GM06990 (cell line): ENCODE measurements around the gene SCEL.

Source experiments
- DNase-seq: peaks from one replicate; pipeline ENCODE4 v3.0.0-alpha.2; 2011; ENCODE audit not compliant: insufficient read length; ENCODE audit errors: extremely low read depth
- H3K27me3 ChIP-seq: replicated peaks from 2 replicates; pipeline ENCODE4 v1.6.0; 2011; ENCODE audit warnings: low read length; ENCODE audit not compliant: control insufficient read depth, insufficient read depth
- H3K36me3 ChIP-seq: 2 replicates; pipeline ENCODE4 v1.5.1; 2011; ENCODE audit warnings: low read length; ENCODE audit not compliant: control insufficient read depth, insufficient read depth
- H3K4me3 ChIP-seq: replicated peaks from 2 replicates; pipeline ENCODE4 v1.5.1; 2011; ENCODE audit warnings: low read depth, mild to moderate bottlenecking, control low read depth, low read length
- CTCF ChIP-seq: IDR thresholded peaks from 2 replicates; pipeline ENCODE4 v1.5.1; 2011; ENCODE audit warnings: low read length, control low read depth, mild to moderate bottlenecking, inconsistent platforms; ENCODE audit not compliant: insufficient read depth, poor library complexity, severe bottlenecking

SCEL gene

GRCh38 chr13:77497835-77498234 lies 37.7 kb upstream of the SCEL start:
- H3K4me3 ChIP-seq, result no peak overlapping the region
- DNase-seq, result no peak
- TF ChIP-seq CTCF, result no peak
- no peaks in the 10 kb centered on the region for H3K36me3 ChIP-seq
- no peaks in the 10 kb centered on the region for H3K27me3 ChIP-seq

DNA sequence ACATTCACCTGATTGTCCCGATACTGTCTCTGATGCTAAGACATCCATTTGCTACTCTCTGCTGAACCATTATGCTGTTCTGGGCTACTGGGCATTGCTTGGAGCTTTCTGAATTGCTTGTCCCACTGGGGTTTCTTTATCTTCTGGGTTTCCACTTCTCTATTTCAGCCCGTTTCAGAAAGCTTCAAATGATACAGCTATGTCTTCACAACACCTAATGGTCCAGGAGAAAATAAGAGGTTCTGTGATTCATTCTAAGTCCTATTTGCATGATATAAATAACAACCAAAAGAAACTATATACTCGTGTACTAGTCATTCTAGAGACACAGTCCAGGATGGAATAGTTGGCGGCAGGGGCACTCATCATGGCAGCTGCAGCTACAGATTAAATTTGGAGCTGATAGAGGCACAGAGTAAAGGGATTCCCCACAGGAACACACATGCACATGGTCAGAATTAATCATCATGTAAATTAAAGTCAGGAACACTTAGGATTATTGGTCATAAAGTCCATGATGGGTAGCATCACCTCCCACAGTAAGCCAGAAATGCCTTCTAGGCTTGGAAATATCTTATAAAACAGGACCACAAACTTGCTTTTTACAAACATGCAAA lies 33.3 kb upstream of the SCEL start:
- Histone ChIP-seq H3K27me3 (no peaks in the 10 kb centered on the region), H3K4me3 (no peak overlapping the region), H3K36me3 (no peaks in the 10 kb centered on the region)
- peak; percentile 43 for DNase-seq
- TF ChIP-seq CTCF, result no peak

DNA sequence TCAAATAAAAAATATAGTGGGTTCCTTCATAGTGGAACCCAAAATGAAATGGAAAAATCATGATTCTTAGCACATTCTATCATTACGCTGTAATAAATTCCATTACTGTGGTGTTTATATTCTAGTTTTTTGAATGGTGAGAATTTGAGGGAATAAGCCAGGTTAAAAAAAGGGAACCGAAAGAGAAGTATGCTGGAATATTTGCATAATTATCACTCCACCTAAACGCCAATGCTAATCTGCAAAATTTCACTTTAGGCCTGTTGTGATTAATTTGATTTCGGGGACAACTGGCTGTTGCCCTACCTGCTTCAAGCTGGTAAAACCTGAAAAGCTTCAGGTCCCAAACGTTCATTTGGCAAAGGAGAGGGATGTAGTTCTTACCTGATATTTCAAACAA lies 32.1 kb upstream of the SCEL start:
- Histone ChIP-seq H3K27me3 (no peaks in the 10 kb centered on the region), H3K36me3 (no peaks in the 10 kb centered on the region), H3K4me3 (no peak overlapping the region)
- DNase-seq, result peak; percentile 33
- TF ChIP-seq CTCF, result no peak

DNA sequence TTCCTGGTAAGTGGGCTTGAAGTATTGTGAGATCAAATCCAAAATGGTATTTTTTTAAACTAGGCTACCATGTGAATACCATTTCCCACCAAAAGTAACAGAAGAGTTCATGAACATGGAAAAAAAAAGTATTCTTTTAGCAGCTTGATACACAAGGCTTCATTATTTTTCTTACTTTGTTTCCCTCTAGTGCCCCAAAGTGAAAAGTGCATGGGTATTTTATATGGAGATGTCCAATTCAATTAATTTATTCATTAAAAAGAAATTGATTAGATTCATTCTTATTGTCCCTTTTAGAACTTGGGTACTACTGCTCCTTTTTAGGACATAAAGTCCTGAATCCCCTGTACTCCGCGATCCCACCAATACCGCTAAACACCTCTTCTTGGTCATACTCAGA lies 28.6 kb upstream of the SCEL start:
- TF ChIP-seq CTCF, result no peak
- no peak for DNase-seq
- Histone ChIP-seq H3K4me3 (no peak overlapping the region), H3K27me3 (no peaks in the 10 kb centered on the region), H3K36me3 (no peaks in the 10 kb centered on the region)

- Histone ChIP-seq H3K4me3 (no peak overlapping the region), H3K36me3 (no peaks in the 10 kb centered on the region), H3K27me3 (no peaks in the 10 kb centered on the region)
- no peak for TF ChIP-seq CTCF
- no peak for DNase-seq
These were observed 27.4 kb upstream of the SCEL start for GRCh38 chr13:77507931-77508776.
